Sigmoid colon (tissue), 4 donors: Measurements from ENCODE around the gene MAD2L1.

Source experiments
- CTCF ChIP-seq, 4 experiments: fragments of 450-650 bp in 3 of 4; fragments of 200-600 bp in 1 of 4; IDR thresholded peaks; one replicate each; pipeline ENCODE4 v1.5.1; 2016 to 2019; ENCODE audit warnings: antibody characterized with exemption in 4 of 4, mild to moderate bottlenecking in 3 of 4, moderate library complexity in 2 of 4
- EP300 ChIP-seq, 4 donors: sonication (generic); formaldehyde crosslinking; IDR thresholded peaks; one replicate each; pipeline ENCODE4 v1.6.1; 2017; ENCODE audit warnings: antibody characterized with exemption in 4 of 4
- POLR2A ChIP-seq, 2 donors: fragments of 450-650 bp; IDR thresholded peaks; one replicate each; pipeline ENCODE4 v1.6.1; 2016; ENCODE audit warnings: antibody characterized with exemption in 2 of 2, mild to moderate bottlenecking in 2 of 2, moderate library complexity in 2 of 2
- POLR2AphosphoS5 ChIP-seq, 4 donors: sonication (generic); formaldehyde crosslinking; IDR thresholded peaks; one replicate each; pipeline ENCODE4 v1.6.1; 2017; ENCODE audit warnings: antibody characterized with exemption in 4 of 4

DNA sequence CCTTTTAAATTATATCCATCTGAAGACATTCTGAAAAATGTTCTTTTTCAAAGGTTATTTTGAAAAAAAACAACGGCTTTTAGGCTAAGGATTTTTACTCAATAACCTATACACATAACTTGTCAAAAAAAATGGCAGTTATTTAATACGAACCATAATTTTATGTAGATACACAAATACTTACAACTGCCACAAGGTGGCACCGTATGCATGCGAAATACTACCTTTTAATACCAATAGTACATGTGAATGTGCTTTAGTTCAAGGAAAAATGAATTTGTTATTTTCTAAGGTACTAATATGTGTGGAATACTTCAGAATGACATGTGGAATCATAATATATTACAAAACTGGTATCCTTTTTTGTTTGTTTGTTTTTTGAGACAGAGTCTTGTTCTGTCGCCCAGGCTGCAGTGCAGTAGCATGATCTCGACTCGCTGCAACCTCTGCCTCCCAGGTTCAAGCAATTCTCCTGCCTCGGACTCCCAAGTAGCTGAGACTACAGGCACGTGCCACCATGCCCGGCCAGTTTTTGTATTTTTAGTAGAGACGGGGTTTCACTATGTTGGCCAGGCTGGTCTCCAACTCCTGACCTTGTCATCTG, 4.6 kb upstream of the MAD2L1 start:
- TF ChIP-seq CTCF (IDR thresholded peaks at IDR 0.05), result peak in 3 of 4 experiments; percentile 22 to 70 (median 62)
- no peak for TF ChIP-seq POLR2AphosphoS5 (IDR thresholded peaks at IDR 0.05)
- no peak for TF ChIP-seq POLR2A (IDR thresholded peaks at IDR 0.05)
- TF ChIP-seq EP300 (IDR thresholded peaks at IDR 0.05), result no peak
